GM12872 (cell line): Measurements from ENCODE around the gene KRTAP10-6.
"Not testable (repeated sequence)": the region's sequence is repeated elsewhere in the genome, so short reads cannot be mapped to it uniquely, and the experiment has no call there.

Experiments used
- CTCF ChIP-seq: IDR thresholded peaks from 3 replicates; pipeline ENCODE4 v1.5.1; 2011; ENCODE audit warnings: low read depth, mild to moderate bottlenecking, low read length, moderate library complexity; ENCODE audit not compliant: insufficient read depth

KRTAP10-6 gene

DNA sequence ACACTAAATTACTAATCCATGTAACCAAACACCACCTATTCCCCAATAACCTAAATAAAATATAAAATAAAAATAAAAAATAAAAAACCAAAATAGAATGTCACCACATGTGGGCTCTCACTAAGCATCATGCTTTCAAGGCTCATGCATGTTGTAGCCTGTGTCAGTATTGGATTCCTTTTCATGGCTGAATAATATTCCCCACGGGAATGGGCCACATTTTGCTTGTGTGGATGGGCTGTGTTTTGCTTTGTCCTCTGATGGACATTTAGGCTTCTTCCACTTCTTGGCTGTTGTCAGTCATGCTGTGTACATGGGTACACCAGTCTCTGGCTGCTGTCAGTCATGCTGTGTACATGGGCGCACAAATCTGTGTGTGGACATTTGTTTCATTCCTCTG lies 3.2 kb downstream of the KRTAP10-6 start:
- no peak for TF ChIP-seq CTCF

- TF ChIP-seq CTCF, result no peak
Observed at GRCh38 chr21:44585892-44586291, 6.4 kb downstream of the KRTAP10-6 start.

- TF ChIP-seq CTCF, result no peak
Observed at GRCh38 chr21:44583800-44584147, 8.5 kb downstream of the KRTAP10-6 start.

- TF ChIP-seq CTCF, result no peak
Observed at GRCh38 chr21:44583089-44583799, 9.1 kb downstream of the KRTAP10-6 start.

- TF ChIP-seq CTCF, result no peak
Observed at GRCh38 chr21:44582055-44582454, 10.2 kb downstream of the KRTAP10-6 start.

DNA sequence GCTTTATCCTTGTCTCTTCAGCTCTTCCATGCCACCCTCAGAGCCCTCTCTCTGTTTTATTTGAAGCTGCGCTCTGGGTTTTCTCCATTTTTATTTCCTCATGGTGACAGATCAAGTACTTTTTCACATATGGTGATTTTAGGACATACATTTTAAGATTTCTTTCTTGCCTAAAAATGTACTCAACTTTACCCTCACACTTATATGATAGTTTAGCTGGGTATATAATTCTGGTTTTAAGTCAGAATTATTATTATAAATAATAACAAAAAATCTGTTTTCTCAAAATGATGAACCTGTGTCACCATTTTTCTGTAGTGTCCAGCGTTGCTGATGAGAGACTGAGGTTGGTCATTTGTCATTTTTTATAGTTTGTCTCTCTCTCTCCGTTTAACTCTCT lies 11.1 kb downstream of the KRTAP10-6 start:
- TF ChIP-seq CTCF, result no peak

DNA sequence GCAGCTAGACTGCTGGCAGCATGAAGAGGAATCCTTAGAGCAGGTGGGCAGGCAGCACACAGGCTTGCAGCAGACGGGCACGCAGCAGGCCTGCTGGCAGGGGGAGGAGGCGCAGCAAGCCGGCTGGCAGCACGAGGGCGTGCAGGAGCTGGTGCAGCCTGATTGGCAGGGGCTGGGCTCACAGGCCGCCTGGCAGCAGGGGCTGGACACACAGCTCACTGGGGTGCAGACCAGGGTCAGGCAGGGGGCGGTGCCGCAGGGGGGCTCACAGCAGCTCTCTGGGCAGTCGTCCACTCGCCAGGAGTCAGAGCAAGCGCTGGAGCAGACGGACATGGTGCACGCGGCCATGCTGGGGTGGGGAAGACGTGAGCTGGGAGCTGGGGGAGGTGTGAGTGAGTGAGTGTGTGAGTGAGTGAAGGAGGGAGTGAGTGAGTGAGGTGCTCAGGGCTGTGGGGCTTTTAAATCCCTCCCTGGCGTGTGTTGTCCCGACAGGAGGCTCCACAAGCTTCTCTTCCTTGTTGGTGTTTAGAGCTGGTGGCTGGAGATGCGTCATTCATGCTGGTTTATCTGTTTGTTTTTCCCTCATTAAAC lies 12.0 kb downstream of the KRTAP10-6 start, which contains the start of gene KRTAP10-5:
Gene KRTAP10-5, minus strand, starts transcription at position 374 of the 591 bp plus-strand sequence. Its CDS starts 26 bp downstream, at position 348.
- TF ChIP-seq CTCF, result not testable (repeated sequence)

DNA sequence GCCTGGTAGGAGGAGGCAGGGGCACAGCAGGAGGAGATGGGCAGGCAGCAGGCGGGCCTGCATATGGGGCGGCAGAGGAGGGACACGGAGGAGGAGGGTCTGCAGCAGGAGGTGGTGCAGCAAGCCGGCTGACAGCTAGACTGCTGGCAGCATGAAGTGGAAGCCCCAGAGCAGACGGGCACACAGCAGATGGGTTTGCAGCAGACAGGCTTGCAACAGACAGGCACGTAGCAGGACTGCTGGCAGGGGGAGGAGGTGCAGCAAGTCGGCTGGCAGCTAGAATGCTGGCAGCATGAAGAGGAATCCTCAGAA lies 12.5 kb downstream of the KRTAP10-6 start:
- TF ChIP-seq CTCF, result no peak
